GM12878 (cell line): ENCODE results near the gene ZNF546. TPM values are rescaled to one million over a fixed set of nuclear protein-coding genes. Genes with fewer than 3 reads are reported as not detected.

ENCODE experiments used
- ATAC-seq: fragments of 200-7000 bp; cut with Tn5 transposase; 3 replicates; pipeline ENCODE4 v1.9.1; 2020; ENCODE audit warnings: mild to moderate bottlenecking, moderate library complexity
- BruUV-seq: library from RNA; stranded (reverse); fragments of 400-500 nt; replicated peaks from 2 replicates; lab custom pipeline; 2021; lab: Mats Ljungman, UMichigan
- CTCF ChIA-PET: fragments of 300-600 bp; sonication (Branson Sonifier 250); formaldehyde crosslinking; extraction: SDS; loops from one replicate; lab custom pipeline; 2021; ENCODE audit warnings: inconsistent platforms; lab: Yijun Ruan, JAX
- POLR2A ChIA-PET: fragments of 350-600 bp; formaldehyde crosslinking; extraction: SDS; loops from one replicate; lab custom pipeline; 2021; ENCODE audit warnings: inconsistent platforms; lab: Charles Lee
- RAD21 ChIA-PET: fragments of 300-600 bp; sonication (Branson Sonifier 250); formaldehyde crosslinking; loops from one replicate; lab custom pipeline; 2023; ENCODE audit warnings: antibody characterized with exemption; ENCODE audit not compliant: unreplicated experiment; lab: Charles Lee
- SMC1A ChIA-PET: fragments of 300-600 bp; sonication (Branson Sonifier 250); formaldehyde crosslinking; loops from one replicate; lab custom pipeline; 2023; ENCODE audit not compliant: unreplicated experiment, uncharacterized antibody; lab: Charles Lee
- DNase-seq: peaks from one replicate; pipeline ENCODE4 v3.0.0-alpha.2; 2011; ENCODE audit warnings: low read depth, low spot score
- FAIRE-seq: peaks from 3 replicates; lab custom pipeline; 2011; peaks lifted over from hg19 to GRCh38; lab: Jason Lieb, UNC
- H2AFZ ChIP-seq: 2 replicates; pipeline ENCODE4 v1.6.0; 2011; ENCODE audit warnings: low read depth, low read length, control low read depth; ENCODE audit not compliant: control insufficient read depth
- H3K27ac ChIP-seq: 2 replicates; pipeline ENCODE4 v1.5.1; 2011; ENCODE audit warnings: control low read depth; ENCODE audit not compliant: control insufficient read depth, insufficient read depth
- H3K27me3 ChIP-seq, 2 experiments: replicated peaks in 1 of 2; 2 replicates each; pipeline versions ENCODE4 v1.6.0 to v1.6.1; 2011; ENCODE audit warnings: low read length in 1 of 2; ENCODE audit not compliant: control insufficient read depth in 2 of 2, insufficient read depth in 2 of 2
- H3K36me3 ChIP-seq, 2 experiments: 2 replicates each; pipeline ENCODE4 v1.5.1; 2011; ENCODE audit warnings: low read length in 1 of 2; ENCODE audit not compliant: control insufficient read depth in 2 of 2, insufficient read depth in 2 of 2
- H3K4me1 ChIP-seq: 2 replicates; pipeline ENCODE4 v1.6.1; 2011; ENCODE audit warnings: mild to moderate bottlenecking, low read length, moderate library complexity, mixed read lengths; ENCODE audit not compliant: control insufficient read depth, insufficient read depth
- H3K4me2 ChIP-seq: 2 replicates; pipeline ENCODE4 v1.6.0; 2011; ENCODE audit warnings: control low read depth; ENCODE audit not compliant: control insufficient read depth, insufficient read depth
- H3K4me3 ChIP-seq: fragments of 200-600 bp; sonication (generic); 2 replicates; pipeline ENCODE4 v1.5.1; 2016
- H3K79me2 ChIP-seq: 2 replicates; pipeline ENCODE4 v1.6.0; 2011; ENCODE audit warnings: low read length; ENCODE audit not compliant: control insufficient read depth, insufficient read depth
- H3K9ac ChIP-seq: 2 replicates; pipeline ENCODE4 v1.8.0; 2011; ENCODE audit warnings: low read length, control low read depth, mixed read lengths; ENCODE audit not compliant: control insufficient read depth, insufficient read depth
- H3K9me3 ChIP-seq: replicated peaks from 3 replicates; pipeline ENCODE4 v1.5.1; 2011; ENCODE audit warnings: mild to moderate bottlenecking, low read length; ENCODE audit not compliant: control insufficient read depth, insufficient read depth
- H4K20me1 ChIP-seq: 2 replicates; pipeline ENCODE4 v1.6.0; 2011; ENCODE audit not compliant: control insufficient read depth, insufficient read depth
- WGBS: methylation state at CpG from one replicate; pipeline ENCODE4 v1.1.6; 2016; ENCODE audit warnings: low lambda C conversion rate; ENCODE audit not compliant: insufficient replicate concordance, insufficient coverage; ENCODE audit errors: missing lambda C conversion rate; 5-methylcytosine and 5-hydroxymethylcytosine counted together
- in situ Hi-C: fragments of 300-500 bp; cut with MboI; formaldehyde crosslinking; loops from 9 replicates; pipeline ENCODE4 v1.14.3; 2018; ENCODE audit warnings: mixed read lengths
- intact Hi-C: fragments of 100-400 bp; cut with micrococcal nuclease; formaldehyde crosslinking; loops from one replicate; pipeline ENCODE4 v1.14.2; 2022; ENCODE audit not compliant: unreplicated experiment
- polyA plus RNA-seq, 11 experiments: library from polyadenylated mRNA; depleted of rRNA in 4 of 11; unstranded in 6 of 11; stranded (reverse) in 5 of 11; fragments of >200 nt; fragmentation: Nextera tagmentation in 4 of 11; fragmentation: Illumina TruSeq in 1 of 11; extraction: Ambion mirVana in 4 of 11; extraction: Trizol in 1 of 11; gene quantifications; 1 replicate in 1 of 11; 2 replicates in 10 of 11; pipeline versions ENCODE4 v1.2.1 to v1.2.3, GENCODE V29; 2011 to 2016; ENCODE audit warnings: inconsistent platforms in 2 of 11, missing spikeins in 2 of 11, low read depth in 1 of 11
- total RNA-seq, 4 experiments: library from RNA; depleted of rRNA in 3 of 4; stranded (reverse); fragments of >200 nt in 3 of 4; fragmentation: Illumina TruSeq in 1 of 4; extraction: Trizol in 1 of 4; gene quantifications; 2 replicates each; pipeline versions ENCODE4 v1.2.1 to v1.2.3, GENCODE V29; 2013 to 2021
- TF ChIP-seq, protein P1 (sequence below): IDR thresholded peaks from 2 replicates; pipeline ENCODE4 v1.6.1; 2011; ENCODE audit warnings: borderline replicate concordance, low read depth, mild to moderate bottlenecking, moderate library complexity, mixed read lengths, low read length; ENCODE audit not compliant: insufficient read depth; ENCODE audit errors: extremely low read length
- TF ChIP-seq, protein P2 (sequence below): fragments of 450-650 bp; IDR thresholded peaks from 2 replicates; pipeline ENCODE4 v1.6.1; 2016; ENCODE audit warnings: mild to moderate bottlenecking

ZNF546 gene
- total and polyA plus RNA-seq, 10 of the 15 experiments (the other 5 are each of a cell fraction or from before 2014, with no cell fraction given): 0.88 to 4.1 (median 2.4) TPM

DNA sequence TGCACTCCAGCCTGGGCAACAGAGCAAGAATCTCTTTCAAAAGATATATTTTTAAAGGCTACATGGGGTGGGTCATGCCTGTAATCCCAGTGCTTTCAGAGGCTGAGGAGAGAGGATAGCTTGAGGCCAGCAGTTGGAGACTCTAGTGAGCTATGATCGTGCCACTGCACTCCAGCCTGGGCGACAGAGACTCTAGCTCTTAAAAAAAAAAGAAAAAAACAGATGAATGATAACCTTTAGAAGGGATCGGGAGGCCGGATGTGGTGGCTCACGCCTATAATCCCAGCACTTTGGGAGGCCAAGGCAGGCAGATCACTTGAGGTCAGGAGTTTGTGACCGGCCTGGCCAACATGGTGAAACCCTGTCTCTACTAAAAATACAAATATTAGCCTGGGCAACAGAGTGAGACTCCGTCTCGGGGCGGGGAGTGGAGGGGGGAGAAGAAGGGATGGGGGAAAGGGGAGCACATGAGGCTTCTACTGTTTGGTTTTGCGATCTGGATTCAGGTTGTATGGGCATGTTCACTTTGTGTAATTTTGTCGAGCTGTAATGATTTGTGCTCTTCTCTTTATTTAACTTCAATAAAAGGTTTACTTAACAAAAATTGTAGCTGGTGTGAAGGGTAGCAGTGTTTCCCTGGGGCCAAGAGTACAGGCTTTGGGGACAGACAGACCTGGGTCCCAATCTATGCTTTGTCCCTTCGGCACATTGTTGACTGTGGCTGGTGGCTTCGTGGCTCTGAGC, 27.0 kb upstream of the ZNF546 start:
- BruUV-seq: no TSS peak
- RAD21 ChIA-PET: interaction anchor here (0.7 to 3.9 kb wide), 43 partner anchors 9 to 1394 kb away, joined by 3 to 73 read pairs (median 8); partner anchors contain the start of genes B9D2, DYRK1B, FBL and RPS16

More for the DNA sequence above, 27.0 kb upstream of the ZNF546 start:
- peaks cover 20% of the 10 kb centered on the region for H3K79me2 ChIP-seq
- no peaks in the 10 kb centered on the region for H3K27me3 ChIP-seq
- H3K4me2 ChIP-seq: peak overlapping the region; percentile 97
- CTCF ChIA-PET: interaction anchor here (0.7 to 4.3 kb wide), 44 partner anchors 9 to 418 kb away, joined by 3 to 84 read pairs (median 5); partner anchors contain the start of genes FBL, ZNF546 and ZNF780A
- H4K20me1 ChIP-seq: no peaks in the 10 kb centered on the region
- in situ Hi-C loops (no loop called here), intact Hi-C loops (loop anchor here (2.0 to 10.0 kb wide), 4 partner anchors 29 to 293 kb away; no protein-coding TSS in a partner anchor)
- no peak for DNase-seq
- 52% methylated on average over 10 of the region's 13 CpGs for WGBS
- POLR2A ChIA-PET: interaction anchor here (0.6 to 2.7 kb wide), 22 partner anchors 8 to 451 kb away, joined by 3 to 33 read pairs (median 4); partner anchors contain the start of genes DYRK1B, FBL, MAP3K10 and ZNF546
- peak overlapping the region; percentile 97 for H3K9ac ChIP-seq
- peaks cover 10 to 17% of the 10 kb centered on the region in 2 experiments for H3K36me3 ChIP-seq
- H2AFZ ChIP-seq: peak overlapping the region; percentile 85
- TF ChIP-seq, protein P1, sequence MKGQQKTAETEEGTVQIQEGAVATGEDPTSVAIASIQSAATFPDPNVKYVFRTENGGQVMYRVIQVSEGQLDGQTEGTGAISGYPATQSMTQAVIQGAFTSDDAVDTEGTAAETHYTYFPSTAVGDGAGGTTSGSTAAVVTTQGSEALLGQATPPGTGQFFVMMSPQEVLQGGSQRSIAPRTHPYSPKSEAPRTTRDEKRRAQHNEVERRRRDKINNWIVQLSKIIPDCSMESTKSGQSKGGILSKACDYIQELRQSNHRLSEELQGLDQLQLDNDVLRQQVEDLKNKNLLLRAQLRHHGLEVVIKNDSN: no peak
- TF ChIP-seq, protein P2, sequence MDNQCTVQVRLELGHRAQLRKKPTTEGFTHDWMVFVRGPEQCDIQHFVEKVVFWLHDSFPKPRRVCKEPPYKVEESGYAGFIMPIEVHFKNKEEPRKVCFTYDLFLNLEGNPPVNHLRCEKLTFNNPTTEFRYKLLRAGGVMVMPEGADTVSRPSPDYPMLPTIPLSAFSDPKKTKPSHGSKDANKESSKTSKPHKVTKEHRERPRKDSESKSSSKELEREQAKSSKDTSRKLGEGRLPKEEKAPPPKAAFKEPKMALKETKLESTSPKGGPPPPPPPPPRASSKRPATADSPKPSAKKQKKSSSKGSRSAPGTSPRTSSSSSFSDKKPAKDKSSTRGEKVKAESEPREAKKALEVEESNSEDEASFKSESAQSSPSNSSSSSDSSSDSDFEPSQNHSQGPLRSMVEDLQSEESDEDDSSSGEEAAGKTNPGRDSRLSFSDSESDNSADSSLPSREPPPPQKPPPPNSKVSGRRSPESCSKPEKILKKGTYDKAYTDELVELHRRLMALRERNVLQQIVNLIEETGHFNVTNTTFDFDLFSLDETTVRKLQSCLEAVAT: 0 out of 2 replicates have a peak, but pooled peaks have one; percentile 44
- TF ChIP-seq, all 136 proteins: peak for 1
- peaks cover 10% of the 10 kb centered on the region; the same call in 1 of the 2 replicates for H3K4me1 ChIP-seq
- no peaks in the 10 kb centered on the region; the same call in 2 of the 3 replicates for H3K9me3 ChIP-seq
- H3K4me3 ChIP-seq: peak overlapping the region; percentile 78
- ATAC-seq (no peak), FAIRE-seq (no peak)
- peak overlapping the region; percentile 89 for H3K27ac ChIP-seq
- SMC1A ChIA-PET: interaction anchor here (0.5 to 4.1 kb wide), 41 partner anchors 9 to 297 kb away, joined by 3 to 115 read pairs (median 7); partner anchors contain the start of genes DYRK1B, FBL, FCGBP and ZNF546
